Measurements from ENCODE around the gene CYP2J2.
"Not testable (repeated sequence)": the region's sequence is repeated elsewhere in the genome, so short reads cannot be mapped to it uniquely, and the experiment has no call there.

DNA sequence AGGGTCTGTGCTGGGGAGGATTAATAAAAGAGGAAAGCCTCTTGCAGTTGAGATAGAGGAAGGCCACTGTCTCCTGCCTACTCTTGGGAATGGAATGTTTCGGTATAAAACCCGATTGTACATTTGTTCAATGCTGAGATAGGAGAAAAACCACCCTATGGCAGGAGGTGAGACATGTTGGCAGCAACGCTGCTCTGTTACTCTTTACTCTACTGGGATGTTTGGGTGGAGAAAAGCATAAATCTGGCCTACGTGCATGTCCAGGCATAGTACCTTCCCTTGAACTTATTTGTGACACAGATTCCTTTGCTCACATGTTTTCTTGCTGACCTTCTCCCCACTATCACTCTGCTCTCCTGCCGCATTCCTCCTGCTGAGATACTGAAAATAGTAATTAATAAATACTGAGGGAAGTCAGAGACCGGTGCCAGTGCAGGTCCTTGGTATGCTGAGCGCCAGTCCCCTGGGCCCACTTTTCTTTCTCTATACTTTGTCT is 11.7 kb downstream of the CYP2J2 start:
- TF ChIP-seq ZNF274 (IDR thresholded peaks at IDR 0.05; ENCODE audit: low read depth, low read length); YY1 (IDR thresholded peaks at IDR 0.05; ENCODE audit: insufficient read depth, insufficient read length): not testable (repeated sequence)

All from NT2/D1 (cell line).